ENCODE measurements around the gene UGDH.
"Not testable (repeated sequence)": the region's sequence is repeated elsewhere in the genome, so short reads cannot be mapped to it uniquely, and the experiment has no call there.

UGDH gene

DNA sequence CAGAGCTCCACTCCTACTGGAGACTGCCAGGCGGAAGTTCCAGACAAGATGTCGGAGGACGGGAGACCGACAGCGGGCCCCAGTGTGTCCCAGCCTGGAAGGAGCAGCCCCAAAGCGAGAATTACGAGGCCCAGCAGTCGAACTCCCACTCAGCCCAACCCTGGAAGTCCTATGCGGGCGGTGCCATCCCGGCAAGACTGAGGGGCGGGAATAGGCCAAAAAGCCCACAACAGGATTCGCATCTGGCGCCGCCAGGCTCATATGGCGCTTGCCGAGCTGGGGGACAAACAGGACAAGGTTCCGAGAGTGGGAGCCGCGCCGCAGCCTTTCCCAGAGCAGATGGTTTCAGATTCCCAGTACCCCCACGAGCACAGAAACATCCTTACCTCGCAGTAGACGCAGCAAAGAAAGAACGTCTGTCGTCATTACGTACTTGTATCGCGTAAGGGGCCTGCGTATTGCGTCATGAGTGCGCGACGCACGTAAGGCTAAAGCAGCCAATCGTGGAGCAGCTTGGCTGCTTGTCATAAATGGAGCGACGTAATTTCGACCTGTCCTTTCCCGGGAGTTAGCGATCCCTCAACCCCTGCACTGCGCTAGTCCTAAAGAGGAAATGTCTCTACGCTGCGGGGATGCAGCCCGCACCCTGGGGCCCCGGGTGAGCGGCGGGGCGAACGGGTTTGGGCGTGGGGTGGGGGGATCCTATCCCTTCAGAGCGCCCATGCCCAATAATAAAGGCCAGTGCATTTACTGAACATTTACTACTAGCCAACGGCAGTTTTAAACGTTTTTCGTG is 68.5 kb downstream of the UGDH start, which contains the start of the genes LIAS and RPL9:
Gene LIAS (plus strand): TSS at position 552 of the 796 bp plus-strand sequence. CDS start 62 bp downstream, at position 614.
Gene RPL9 (minus strand): TSS at position 418 of the 796 bp plus-strand sequence. CDS start 483 bp downstream, outside the sequence.
- Histone ChIP-seq H3K4me1 (ENCODE audit: control insufficient read depth, low read depth, low read length) (peaks cover 10% of the 10 kb centered on the region), H3K27me3 (ENCODE audit: control insufficient read depth, insufficient read depth, low read length) (no peaks in the 10 kb centered on the region), H3K9ac (ENCODE audit: low read length) (peak within 1 kb of the TSS; percentile 98), H3K27ac (ENCODE audit: low read length) (peak within 1 kb of the TSS; percentile 95), H3K36me3 (ENCODE audit: control insufficient read depth, low read depth, low read length) (peaks cover 56% of the 10 kb centered on the region), H3K9me3 (ENCODE audit: control insufficient read depth, low read depth, low read length) (no peaks in the 10 kb centered on the region), H3K4me3 (ENCODE audit: low read length) (peak within 1 kb of the TSS; percentile 90)

DNA sequence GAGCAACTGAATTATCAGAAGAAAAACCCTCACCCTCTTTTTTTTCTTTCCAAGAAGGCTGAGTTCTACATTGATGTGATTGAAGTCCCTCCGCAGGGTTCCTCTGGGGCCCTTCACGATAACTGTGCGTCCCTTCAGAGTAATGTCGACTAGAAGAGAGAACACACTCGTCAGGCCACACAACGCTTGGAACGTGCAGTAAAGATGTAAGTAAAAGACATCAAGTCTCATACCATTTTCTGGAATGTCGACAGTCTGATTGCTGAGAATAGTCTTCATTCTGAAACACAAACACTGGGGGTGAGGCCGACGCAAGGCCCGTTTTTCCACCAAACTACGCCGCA is 69.1 kb downstream of the UGDH start:
- Histone ChIP-seq H3K4me3 (ENCODE audit: low read length) (peak overlapping the region; percentile 90), H3K4me1 (ENCODE audit: control insufficient read depth, low read depth, low read length) (peaks cover 10% of the 10 kb centered on the region), H3K36me3 (ENCODE audit: control insufficient read depth, low read depth, low read length) (peaks cover 56% of the 10 kb centered on the region), H3K27ac (ENCODE audit: low read length) (peak overlapping the region; percentile 95), H3K9ac (ENCODE audit: low read length) (peak overlapping the region; percentile 98)
- H3K27me3 ChIP-seq (ENCODE audit: control insufficient read depth, insufficient read depth, low read length); H3K9me3 ChIP-seq (ENCODE audit: control insufficient read depth, low read depth, low read length): not testable (repeated sequence)

DNA sequence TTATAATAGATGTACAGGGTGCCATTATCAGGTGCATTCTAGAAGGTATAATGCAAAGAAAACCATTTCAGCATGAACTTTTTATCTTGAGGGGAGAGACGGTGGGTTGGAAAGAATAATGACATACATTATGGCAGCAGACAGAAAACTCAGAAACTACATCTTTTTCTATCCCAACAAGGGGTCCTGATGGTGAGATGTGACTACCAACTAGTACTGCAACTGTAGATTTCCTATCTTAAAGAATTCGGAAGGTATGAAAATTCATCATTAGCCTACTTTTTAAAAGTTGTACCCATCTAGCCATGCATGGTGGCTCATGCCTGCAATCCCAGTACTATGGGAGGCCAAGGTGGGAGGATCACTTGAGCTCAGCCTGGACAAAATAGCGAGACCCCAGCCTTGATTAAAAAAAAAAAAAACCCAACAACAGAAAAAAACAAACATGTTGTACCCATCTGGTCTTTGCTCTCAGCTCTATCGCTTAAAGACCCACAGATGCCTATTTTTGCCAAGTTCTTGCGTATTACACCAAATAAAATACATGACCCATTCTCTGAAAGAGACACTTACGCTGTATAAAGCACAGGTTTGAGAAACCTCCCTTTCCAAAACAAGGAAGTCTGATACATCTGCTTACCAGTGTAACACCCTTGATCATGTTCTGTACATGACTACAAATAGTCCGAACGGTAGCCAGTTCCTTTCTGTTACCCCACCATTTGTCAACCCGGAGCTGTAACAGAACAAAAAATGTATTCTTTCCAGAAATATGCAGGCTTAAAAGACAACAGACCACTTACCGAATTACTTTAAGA is 70.1 kb downstream of the UGDH start:
- peak overlapping the region; percentile 95 for H3K27ac ChIP-seq (ENCODE audit: low read length)
- no peaks in the 10 kb centered on the region for H3K27me3 ChIP-seq (ENCODE audit: control insufficient read depth, insufficient read depth, low read length)
- H3K4me1 ChIP-seq (ENCODE audit: control insufficient read depth, low read depth, low read length): peaks cover 10% of the 10 kb centered on the region
- peak overlapping the region; percentile 90 for H3K4me3 ChIP-seq (ENCODE audit: low read length)
- no peaks in the 10 kb centered on the region for H3K9me3 ChIP-seq (ENCODE audit: control insufficient read depth, low read depth, low read length)
- peaks cover 62% of the 10 kb centered on the region for H3K36me3 ChIP-seq (ENCODE audit: control insufficient read depth, low read depth, low read length)
- peak overlapping the region; percentile 98 for H3K9ac ChIP-seq (ENCODE audit: low read length)

DNA sequence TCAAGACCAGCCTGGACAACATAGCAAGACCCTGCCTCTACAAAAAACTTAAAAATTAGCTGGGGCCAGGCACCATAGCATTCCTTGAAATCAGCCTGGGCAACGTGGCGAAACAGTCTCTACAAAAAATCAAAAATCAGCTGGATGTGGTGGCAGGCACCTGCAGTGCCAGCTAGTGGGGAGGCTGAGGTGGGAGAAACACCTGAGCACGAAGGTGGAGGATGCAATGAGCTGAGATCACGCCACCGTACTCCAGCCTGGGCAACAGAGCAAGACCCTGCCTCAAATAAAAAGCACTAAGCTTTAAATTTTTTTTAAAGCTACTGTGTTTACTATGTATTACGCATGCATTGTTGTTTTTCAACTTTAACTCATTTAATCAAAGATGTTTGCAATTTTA is 71.8 kb downstream of the UGDH start:
- Histone ChIP-seq H3K9me3 (ENCODE audit: control insufficient read depth, low read depth, low read length) (no peaks in the 10 kb centered on the region), H3K27me3 (ENCODE audit: control insufficient read depth, insufficient read depth, low read length) (no peaks in the 10 kb centered on the region), H3K9ac (ENCODE audit: low read length) (no peak overlapping the region), H3K36me3 (ENCODE audit: control insufficient read depth, low read depth, low read length) (peaks cover 75% of the 10 kb centered on the region), H3K4me1 (ENCODE audit: control insufficient read depth, low read depth, low read length) (peaks cover 10% of the 10 kb centered on the region), H3K27ac (ENCODE audit: low read length) (no peak overlapping the region), H3K4me3 (ENCODE audit: low read length) (peak overlapping the region; percentile 21)

DNA sequence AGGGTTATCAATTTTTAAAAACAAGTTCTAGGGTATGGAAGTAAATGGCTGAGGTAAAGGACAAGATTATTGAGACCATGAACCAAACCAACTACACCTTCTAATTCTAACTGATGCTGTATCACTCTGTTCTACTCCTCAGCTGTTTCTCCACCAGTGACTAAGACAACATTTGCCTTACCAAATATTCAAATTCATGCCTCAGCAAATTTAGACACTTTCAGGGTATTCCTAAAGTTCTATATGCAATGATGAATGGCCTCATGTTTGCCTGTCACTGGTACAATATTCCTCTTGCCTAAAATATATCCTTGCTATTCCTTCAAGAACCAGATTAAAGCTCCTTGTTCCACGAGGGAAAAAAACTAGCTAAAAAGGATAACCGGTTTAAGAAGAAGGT is 73.5 kb downstream of the UGDH start:
- Histone ChIP-seq H3K4me1 (ENCODE audit: control insufficient read depth, low read depth, low read length) (peaks cover 10% of the 10 kb centered on the region), H3K36me3 (ENCODE audit: control insufficient read depth, low read depth, low read length) (peaks cover 75% of the 10 kb centered on the region), H3K4me3 (ENCODE audit: low read length) (no peak overlapping the region), H3K27me3 (ENCODE audit: control insufficient read depth, insufficient read depth, low read length) (no peaks in the 10 kb centered on the region), H3K9me3 (ENCODE audit: control insufficient read depth, low read depth, low read length) (no peaks in the 10 kb centered on the region), H3K9ac (ENCODE audit: low read length) (no peak overlapping the region), H3K27ac (ENCODE audit: low read length) (no peak overlapping the region)

DNA sequence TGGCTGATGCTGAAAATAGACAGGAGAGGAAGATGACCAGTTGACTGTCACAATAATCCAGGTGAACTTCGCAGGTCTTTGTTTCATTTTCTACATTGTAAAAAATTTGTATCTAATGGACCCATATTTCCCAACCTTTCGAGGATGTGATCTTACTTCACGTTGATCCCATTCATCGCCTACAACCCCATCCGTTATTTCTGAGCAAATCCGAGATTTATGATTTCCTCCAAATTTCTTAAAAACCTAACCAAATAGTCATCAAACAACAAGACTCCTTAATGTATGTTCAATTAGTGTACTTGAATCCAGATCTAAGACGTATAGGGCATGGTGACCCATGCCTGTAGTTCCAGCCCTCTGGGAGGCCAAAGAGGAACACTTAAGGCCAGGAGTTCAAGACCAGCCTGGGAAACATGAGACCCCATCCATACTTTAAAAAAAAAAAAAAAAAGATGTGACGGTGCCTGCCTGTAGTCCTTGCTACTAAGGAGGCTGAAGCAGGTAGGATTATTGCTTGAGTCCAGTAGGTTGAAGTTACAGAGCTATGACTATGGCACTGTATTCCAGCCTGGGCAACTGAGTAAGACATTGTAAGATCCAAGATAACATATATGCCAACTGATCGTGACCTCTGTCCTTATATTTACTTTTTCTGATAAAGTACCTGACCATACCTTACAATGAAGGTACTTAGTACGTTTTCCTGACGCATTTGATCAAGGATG is 74.2 kb downstream of the UGDH start:
- Histone ChIP-seq H3K27ac (ENCODE audit: low read length) (no peak overlapping the region), H3K36me3 (ENCODE audit: control insufficient read depth, low read depth, low read length) (peaks cover 72% of the 10 kb centered on the region), H3K9ac (ENCODE audit: low read length) (no peak overlapping the region), H3K4me1 (ENCODE audit: control insufficient read depth, low read depth, low read length) (peaks cover 10% of the 10 kb centered on the region), H3K4me3 (ENCODE audit: low read length) (no peak overlapping the region), H3K9me3 (ENCODE audit: control insufficient read depth, low read depth, low read length) (no peaks in the 10 kb centered on the region), H3K27me3 (ENCODE audit: control insufficient read depth, insufficient read depth, low read length) (no peaks in the 10 kb centered on the region)

DNA sequence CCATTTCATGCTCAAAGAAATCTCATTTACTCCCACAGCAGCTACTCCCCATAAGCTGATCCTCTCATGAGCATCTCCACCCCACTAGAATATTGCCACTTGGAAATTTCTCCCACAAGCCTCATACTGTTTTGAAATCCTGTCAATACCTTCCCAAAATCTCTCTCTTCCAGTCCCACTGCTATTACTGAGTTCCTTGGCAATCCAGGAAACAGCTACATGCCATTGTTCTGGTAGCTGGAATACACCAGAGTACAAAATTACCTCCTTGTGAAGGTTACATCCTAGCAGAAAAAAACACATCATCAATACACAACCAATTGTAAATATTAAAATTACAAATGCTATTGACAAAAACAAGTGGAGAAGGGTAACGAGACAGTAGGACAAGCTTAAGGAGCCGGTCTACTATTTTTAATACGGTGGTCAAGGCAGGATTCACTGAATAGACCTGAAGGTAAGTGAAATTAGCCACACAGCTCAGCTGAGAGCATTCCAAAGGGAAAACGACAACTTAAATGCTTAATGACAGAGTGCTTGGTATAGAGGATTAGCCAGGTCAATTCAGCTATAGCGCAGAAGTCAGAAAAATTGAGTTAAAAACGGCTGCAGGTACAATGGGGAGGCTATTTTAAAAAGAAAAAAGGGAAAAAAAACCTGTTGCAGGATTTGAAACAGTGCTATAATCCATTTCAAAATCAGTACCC is 74.9 kb downstream of the UGDH start:
- H3K4me1 ChIP-seq (ENCODE audit: control insufficient read depth, low read depth, low read length): peaks cover 8% of the 10 kb centered on the region
- H3K36me3 ChIP-seq (ENCODE audit: control insufficient read depth, low read depth, low read length): peaks cover 65% of the 10 kb centered on the region
- no peak overlapping the region for H3K27ac ChIP-seq (ENCODE audit: low read length)
- no peak overlapping the region for H3K9ac ChIP-seq (ENCODE audit: low read length)
- no peaks in the 10 kb centered on the region for H3K9me3 ChIP-seq (ENCODE audit: control insufficient read depth, low read depth, low read length)
- H3K4me3 ChIP-seq (ENCODE audit: low read length): no peak overlapping the region
- H3K27me3 ChIP-seq (ENCODE audit: control insufficient read depth, insufficient read depth, low read length): no peaks in the 10 kb centered on the region

DNA sequence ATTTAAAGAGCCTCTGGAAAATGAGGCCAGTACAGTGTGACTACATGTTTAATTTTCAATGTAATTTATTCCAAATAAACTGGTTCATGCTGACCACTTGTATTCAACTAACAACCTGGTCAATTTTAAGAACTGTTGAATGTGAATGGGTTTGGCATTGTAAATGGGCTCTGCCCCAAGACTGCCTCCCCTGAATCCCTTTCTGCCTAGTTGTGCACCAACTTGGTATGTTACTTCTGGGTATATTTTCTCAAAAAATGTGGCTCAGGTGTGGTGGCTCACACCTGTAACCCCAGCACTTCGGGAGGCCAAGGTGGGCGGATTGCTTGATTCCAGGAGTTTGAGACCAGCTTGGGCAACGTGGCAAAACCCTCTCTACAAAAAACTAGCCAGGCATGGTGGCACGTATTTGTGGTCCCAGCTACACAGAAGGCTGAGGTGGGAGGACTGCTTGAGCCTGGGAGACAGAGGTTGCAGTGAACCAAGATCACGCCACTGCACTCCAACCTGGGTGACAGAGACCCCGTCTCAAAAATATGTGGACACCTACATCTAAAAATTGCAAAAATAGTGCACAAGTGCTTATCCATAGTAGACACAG is 75.7 kb downstream of the UGDH start:
- Histone ChIP-seq H3K27me3 (ENCODE audit: control insufficient read depth, insufficient read depth, low read length) (no peaks in the 10 kb centered on the region), H3K9me3 (ENCODE audit: control insufficient read depth, low read depth, low read length) (no peaks in the 10 kb centered on the region), H3K27ac (ENCODE audit: low read length) (no peak overlapping the region), H3K36me3 (ENCODE audit: control insufficient read depth, low read depth, low read length) (peaks cover 57% of the 10 kb centered on the region), H3K4me1 (ENCODE audit: control insufficient read depth, low read depth, low read length) (peaks cover 3% of the 10 kb centered on the region), H3K9ac (ENCODE audit: low read length) (no peak overlapping the region), H3K4me3 (ENCODE audit: low read length) (no peak overlapping the region)

DNA sequence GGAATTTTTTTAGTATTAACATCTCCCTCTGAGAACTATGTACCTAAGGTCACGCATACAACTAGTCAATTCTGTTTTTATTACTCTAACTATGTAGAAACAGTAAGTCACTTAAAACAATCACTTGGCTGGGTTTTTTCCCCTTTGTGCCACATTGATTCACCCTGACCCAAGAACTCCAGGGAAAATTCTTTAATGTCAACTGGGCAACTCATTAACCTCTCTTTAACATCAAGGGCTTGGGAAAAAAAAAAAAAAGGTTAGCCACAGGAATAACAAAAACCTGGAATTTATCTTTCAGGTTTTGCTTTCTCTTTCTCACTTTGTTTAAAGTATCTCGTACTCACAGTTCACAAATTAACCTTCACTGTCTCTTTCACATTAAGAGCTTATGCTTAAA is 76.6 kb downstream of the UGDH start:
- H3K4me1 ChIP-seq (ENCODE audit: control insufficient read depth, low read depth, low read length): peaks cover 3% of the 10 kb centered on the region

More for the DNA sequence above, 76.6 kb downstream of the UGDH start:
- Histone ChIP-seq H3K4me3 (ENCODE audit: low read length) (no peak overlapping the region), H3K36me3 (ENCODE audit: control insufficient read depth, low read depth, low read length) (peaks cover 48% of the 10 kb centered on the region), H3K9ac (ENCODE audit: low read length) (no peak overlapping the region), H3K27me3 (ENCODE audit: control insufficient read depth, insufficient read depth, low read length) (no peaks in the 10 kb centered on the region), H3K27ac (ENCODE audit: low read length) (no peak overlapping the region), H3K9me3 (ENCODE audit: control insufficient read depth, low read depth, low read length) (no peaks in the 10 kb centered on the region)

Data from iPS-18a (cell line).